HEK293 (cell line): ENCODE data around the gene UGT1A6.

Experiments
- CTCF ChIA-PET: fragments of 350-600 bp; formaldehyde crosslinking; extraction: SDS; loops from one replicate; lab custom pipeline; 2021; ENCODE audit warnings: antibody characterized with exemption; lab: Yijun Ruan, JAX
- POLR2A ChIA-PET: fragments of 300-600 bp; formaldehyde crosslinking; extraction: SDS; loops from one replicate; lab custom pipeline; 2020; ENCODE audit warnings: antibody characterized with exemption, inconsistent platforms; lab: Yijun Ruan, JAX
- H3K27ac ChIP-seq: fragments of 200-500 bp; sonication (Bioruptor generic); 2 replicates; pipeline ENCODE4 v1.5.1; 2014; ENCODE audit warnings: low read depth, low read length, control low read depth, inconsistent platforms; ENCODE audit errors: extremely low read depth
- H3K36me3 ChIP-seq, 2 experiments: fragments of 200-500 bp in 1 of 2; sonication (Bioruptor generic) in 1 of 2; 1 replicate in 1 of 2; 2 replicates in 1 of 2; pipeline ENCODE4 v1.5.1; 2014 to 2017; ENCODE audit warnings: inconsistent platforms in 2 of 2, low read length in 2 of 2; ENCODE audit not compliant: control insufficient read depth in 2 of 2, insufficient read depth in 1 of 2
- H3K4me1 ChIP-seq: fragments of 200-500 bp; sonication (Bioruptor generic); 2 replicates; pipeline ENCODE4 v1.5.1; 2014; ENCODE audit warnings: mild to moderate bottlenecking, low read length, inconsistent platforms; ENCODE audit not compliant: control insufficient read depth, insufficient read depth
- H3K4me3 ChIP-seq: 2 replicates; pipeline ENCODE4 v1.5.1; 2011; ENCODE audit warnings: low read depth, mild to moderate bottlenecking, control low read depth, low read length, moderate library complexity
- H3K9me3 ChIP-seq: fragments of 200-500 bp; sonication (Bioruptor generic); 2 replicates; pipeline ENCODE4 v1.5.1; 2014; ENCODE audit warnings: low read depth, low read length, inconsistent platforms; ENCODE audit not compliant: control insufficient read depth, insufficient read depth
- BCL11A ChIP-seq: fragments of 450-650 bp; formaldehyde crosslinking; IDR thresholded peaks from 2 replicates; pipeline ENCODE4 v1.5.1; 2016; ENCODE audit warnings: low read depth, missing biosample characterization, missing genetic modification characterization
- GLIS2 ChIP-seq: fragments of 450-650 bp; formaldehyde crosslinking; IDR thresholded peaks from 2 replicates; pipeline ENCODE4 v1.5.1; 2016; ENCODE audit warnings: missing biosample characterization, missing genetic modification characterization
- HOXD13 ChIP-seq: sonication (generic); formaldehyde crosslinking; IDR thresholded peaks from 2 replicates; pipeline ENCODE4 v1.8.0; 2022; ENCODE audit warnings: missing genetic modification reagents, borderline replicate concordance
- MZF1 ChIP-seq: fragments of 450-650 bp; formaldehyde crosslinking; IDR thresholded peaks from 2 replicates; pipeline ENCODE4 v1.5.1; 2017; ENCODE audit warnings: missing biosample characterization, missing genetic modification characterization, borderline replicate concordance
- SCRT1 ChIP-seq: fragments of 450-650 bp; formaldehyde crosslinking; IDR thresholded peaks from 2 replicates; pipeline ENCODE4 v1.5.1; 2016; ENCODE audit warnings: missing biosample characterization, missing genetic modification characterization, borderline replicate concordance
- TCF7L2 ChIP-seq: IDR thresholded peaks from 2 replicates; pipeline ENCODE4 v1.6.1; 2011; ENCODE audit warnings: low read depth, mild to moderate bottlenecking, inconsistent platforms, low read length, moderate library complexity, borderline replicate concordance
- ZBTB21 ChIP-seq: fragments of 450-650 bp; formaldehyde crosslinking; IDR thresholded peaks from 2 replicates; pipeline ENCODE4 v1.5.1; 2017; ENCODE audit warnings: missing biosample characterization, missing genetic modification characterization
- ZBTB8A ChIP-seq: fragments of 450-650 bp; formaldehyde crosslinking; IDR thresholded peaks from 2 replicates; pipeline ENCODE4 v1.5.1; 2016; ENCODE audit warnings: missing biosample characterization, missing genetic modification characterization
- ZNF157 ChIP-seq: fragments of 450-650 bp; formaldehyde crosslinking; IDR thresholded peaks from 2 replicates; pipeline ENCODE4 v1.5.1; 2016; ENCODE audit warnings: missing biosample characterization, missing genetic modification characterization
- ZNF202 ChIP-seq: fragments of 450-650 bp; formaldehyde crosslinking; IDR thresholded peaks from 2 replicates; pipeline ENCODE4 v1.5.1; 2016; ENCODE audit warnings: missing biosample characterization, missing genetic modification characterization, borderline replicate concordance
- ZNF366 ChIP-seq: fragments of 450-650 bp; formaldehyde crosslinking; conservative IDR thresholded peaks from 2 replicates; pipeline ENCODE4 v1.5.1; 2016; ENCODE audit warnings: missing biosample characterization, missing genetic modification characterization
- ZNF37A ChIP-seq: fragments of 450-650 bp; IDR thresholded peaks from 2 replicates; pipeline ENCODE4 v1.5.1; 2018; ENCODE audit warnings: missing biosample characterization, missing genetic modification characterization
- ZNF391 ChIP-seq: fragments of 450-650 bp; formaldehyde crosslinking; IDR thresholded peaks from 2 replicates; pipeline ENCODE4 v1.5.1; 2016; ENCODE audit warnings: low read depth, missing biosample characterization, missing genetic modification characterization, borderline replicate concordance
- ZNF423 ChIP-seq: fragments of 450-650 bp; formaldehyde crosslinking; IDR thresholded peaks from 2 replicates; pipeline ENCODE4 v1.5.1; 2016; ENCODE audit warnings: missing biosample characterization, missing genetic modification characterization
- ZNF626 ChIP-seq: fragments of 450-650 bp; sonication (Bioruptor Pico); formaldehyde crosslinking; IDR thresholded peaks from 2 replicates; pipeline ENCODE4 v1.5.1; 2018; ENCODE audit warnings: missing biosample characterization, missing genetic modification characterization, inconsistent platforms
- TF ChIP-seq, protein P1 (sequence below): fragments of 450-650 bp; formaldehyde crosslinking; IDR thresholded peaks from 2 replicates; pipeline ENCODE4 v1.5.1; 2016; ENCODE audit warnings: missing biosample characterization, missing genetic modification characterization
- TF ChIP-seq, protein P2 (sequence below): fragments of 450-650 bp; formaldehyde crosslinking; IDR thresholded peaks from 2 replicates; pipeline ENCODE4 v1.5.1; 2016; ENCODE audit warnings: missing biosample characterization, missing genetic modification characterization
- TF ChIP-seq, protein P3 (sequence below): fragments of 450-650 bp; formaldehyde crosslinking; IDR thresholded peaks from 2 replicates; pipeline ENCODE4 v1.5.1; 2016; ENCODE audit warnings: missing biosample characterization, missing genetic modification characterization
- TF ChIP-seq, protein P4 (sequence below): fragments of 450-650 bp; formaldehyde crosslinking; IDR thresholded peaks from 2 replicates; pipeline ENCODE4 v1.5.1; 2016; ENCODE audit warnings: missing biosample characterization, missing genetic modification characterization
- TF ChIP-seq, protein P5 (sequence below): fragments of 450-650 bp; formaldehyde crosslinking; IDR thresholded peaks from 2 replicates; pipeline ENCODE4 v1.5.1; 2016; ENCODE audit warnings: missing biosample characterization, missing genetic modification characterization

Gene UGT1A6

DNA sequence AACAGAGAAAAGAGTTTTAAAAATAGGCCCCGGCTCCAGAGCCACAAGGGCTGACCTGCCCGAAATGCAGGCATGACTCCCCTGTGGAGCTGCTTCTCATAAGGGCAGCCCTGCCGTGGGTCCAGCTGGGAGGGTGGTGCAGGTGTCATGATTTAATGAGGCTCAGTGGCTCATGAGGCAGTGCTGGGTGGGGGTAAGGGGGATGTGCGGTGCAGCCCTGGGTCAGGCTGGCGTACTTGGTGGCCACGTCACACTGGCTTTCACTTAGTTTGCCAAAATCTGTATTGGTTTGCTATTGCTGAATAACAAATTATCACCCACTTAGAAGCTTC, 128.1 kb downstream of the UGT1A6 start:
- Histone ChIP-seq H3K27ac (no peak overlapping the region), H3K4me1 (peaks cover 5% of the 10 kb centered on the region; the same call in 1 of the 2 replicates), H3K4me3 (no peak overlapping the region)
- POLR2A ChIA-PET, result no interaction called here
- TF ChIP-seq ZNF366 (no peak), TCF7L2 (no peak), ZNF423 (tag by site-specific recombination) (no peak), ZNF626 (tag by site-specific recombination) (no peak)
- TF ChIP-seq, protein P1, sequence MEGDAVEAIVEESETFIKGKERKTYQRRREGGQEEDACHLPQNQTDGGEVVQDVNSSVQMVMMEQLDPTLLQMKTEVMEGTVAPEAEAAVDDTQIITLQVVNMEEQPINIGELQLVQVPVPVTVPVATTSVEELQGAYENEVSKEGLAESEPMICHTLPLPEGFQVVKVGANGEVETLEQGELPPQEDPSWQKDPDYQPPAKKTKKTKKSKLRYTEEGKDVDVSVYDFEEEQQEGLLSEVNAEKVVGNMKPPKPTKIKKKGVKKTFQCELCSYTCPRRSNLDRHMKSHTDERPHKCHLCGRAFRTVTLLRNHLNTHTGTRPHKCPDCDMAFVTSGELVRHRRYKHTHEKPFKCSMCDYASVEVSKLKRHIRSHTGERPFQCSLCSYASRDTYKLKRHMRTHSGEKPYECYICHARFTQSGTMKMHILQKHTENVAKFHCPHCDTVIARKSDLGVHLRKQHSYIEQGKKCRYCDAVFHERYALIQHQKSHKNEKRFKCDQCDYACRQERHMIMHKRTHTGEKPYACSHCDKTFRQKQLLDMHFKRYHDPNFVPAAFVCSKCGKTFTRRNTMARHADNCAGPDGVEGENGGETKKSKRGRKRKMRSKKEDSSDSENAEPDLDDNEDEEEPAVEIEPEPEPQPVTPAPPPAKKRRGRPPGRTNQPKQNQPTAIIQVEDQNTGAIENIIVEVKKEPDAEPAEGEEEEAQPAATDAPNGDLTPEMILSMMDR, result no peak
- TF ChIP-seq, all 188 proteins: peak for 0
- Histone ChIP-seq H3K9me3 (no peaks in the 10 kb centered on the region), H3K36me3 (no peaks in the 10 kb centered on the region)
- CTCF ChIA-PET, result no interaction called here

DNA sequence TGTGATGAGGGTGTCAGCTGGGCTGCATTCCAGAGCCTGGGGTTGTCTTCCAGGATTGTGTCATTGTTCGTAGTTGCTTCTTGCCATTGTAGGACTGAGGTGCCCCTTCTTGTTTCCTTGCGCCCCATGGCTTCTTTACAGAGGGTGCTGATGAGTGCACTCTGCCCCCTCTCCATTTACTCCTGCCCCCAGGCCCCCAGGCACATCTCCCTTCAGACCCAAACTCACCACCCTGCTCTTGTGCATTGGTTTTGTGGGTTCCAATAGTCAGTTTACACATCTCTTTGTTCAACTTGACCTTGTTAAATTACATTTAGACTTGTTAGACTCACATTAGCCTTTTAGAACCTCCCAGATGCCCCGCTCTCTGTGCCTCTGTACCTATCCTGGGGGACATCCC, 128.5 kb downstream of the UGT1A6 start:
- POLR2A ChIA-PET, result no interaction called here
- Histone ChIP-seq H3K4me1 (peaks cover 5% of the 10 kb centered on the region; the same call in 1 of the 2 replicates), H3K9me3 (no peaks in the 10 kb centered on the region), H3K27ac (no peak overlapping the region)
- CTCF ChIA-PET, result no interaction called here
- TF ChIP-seq ZBTB8A (tag by site-specific recombination) (no peak), ZBTB21 (no peak), ZNF37A (tag by site-specific recombination) (no peak), ZNF202 (tag by site-specific recombination) (no peak), ZNF391 (no peak), MZF1 (tag by site-specific recombination) (no peak), BCL11A (tag by site-specific recombination) (no peak)
- TF ChIP-seq, protein P2, sequence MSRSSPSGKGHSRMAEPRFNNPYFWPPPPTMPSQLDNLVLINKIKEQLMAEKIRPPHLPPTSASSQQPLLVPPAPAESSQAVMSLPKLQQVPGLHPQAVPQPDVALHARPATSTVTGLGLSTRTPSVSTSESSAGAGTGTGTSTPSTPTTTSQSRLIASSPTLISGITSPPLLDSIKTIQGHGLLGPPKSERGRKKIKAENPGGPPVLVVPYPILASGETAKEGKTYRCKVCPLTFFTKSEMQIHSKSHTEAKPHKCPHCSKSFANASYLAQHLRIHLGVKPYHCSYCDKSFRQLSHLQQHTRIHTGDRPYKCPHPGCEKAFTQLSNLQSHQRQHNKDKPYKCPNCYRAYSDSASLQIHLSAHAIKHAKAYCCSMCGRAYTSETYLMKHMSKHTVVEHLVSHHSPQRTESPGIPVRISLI (tag by site-specific recombination), result no peak
- TF ChIP-seq, all 188 proteins: peak for 0
- no peaks in the 10 kb centered on the region for H3K36me3 ChIP-seq
- no peak overlapping the region for H3K4me3 ChIP-seq

DNA sequence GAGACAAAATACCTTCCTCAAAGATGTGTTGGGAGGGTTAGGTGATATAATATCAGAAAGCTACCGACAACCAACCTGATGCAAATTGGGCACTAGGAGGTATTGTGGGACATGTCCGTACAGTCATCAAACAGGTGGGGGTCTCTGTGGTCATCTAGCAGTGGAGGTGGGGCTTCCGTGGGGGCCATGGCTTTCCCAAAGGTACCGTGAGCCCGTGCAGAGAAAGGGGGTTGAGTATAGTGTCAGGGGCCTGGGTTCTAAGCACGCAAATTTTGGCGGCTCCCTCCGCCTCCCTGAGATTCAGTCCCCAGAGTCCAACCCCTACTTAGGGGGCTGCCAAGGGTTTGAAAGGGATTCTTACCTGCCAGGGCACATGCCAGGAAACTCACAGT, 129.0 kb downstream of the UGT1A6 start:
- ChIA-PET CTCF (no interaction called here), POLR2A (no interaction called here)
- Histone ChIP-seq H3K4me3 (no peak overlapping the region), H3K4me1 (peaks cover 3% of the 10 kb centered on the region; the same call in 1 of the 2 replicates), H3K9me3 (no peaks in the 10 kb centered on the region), H3K36me3 (no peaks in the 10 kb centered on the region), H3K27ac (no peak overlapping the region)
- no peak for TF ChIP-seq ZNF157 (tag by site-specific recombination)
- TF ChIP-seq, protein P3, sequence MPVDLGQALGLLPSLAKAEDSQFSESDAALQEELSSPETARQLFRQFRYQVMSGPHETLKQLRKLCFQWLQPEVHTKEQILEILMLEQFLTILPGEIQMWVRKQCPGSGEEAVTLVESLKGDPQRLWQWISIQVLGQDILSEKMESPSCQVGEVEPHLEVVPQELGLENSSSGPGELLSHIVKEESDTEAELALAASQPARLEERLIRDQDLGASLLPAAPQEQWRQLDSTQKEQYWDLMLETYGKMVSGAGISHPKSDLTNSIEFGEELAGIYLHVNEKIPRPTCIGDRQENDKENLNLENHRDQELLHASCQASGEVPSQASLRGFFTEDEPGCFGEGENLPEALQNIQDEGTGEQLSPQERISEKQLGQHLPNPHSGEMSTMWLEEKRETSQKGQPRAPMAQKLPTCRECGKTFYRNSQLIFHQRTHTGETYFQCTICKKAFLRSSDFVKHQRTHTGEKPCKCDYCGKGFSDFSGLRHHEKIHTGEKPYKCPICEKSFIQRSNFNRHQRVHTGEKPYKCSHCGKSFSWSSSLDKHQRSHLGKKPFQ, result no peak
- TF ChIP-seq ZNF626 (tag by site-specific recombination), result no peak
- no peak for TF ChIP-seq HOXD13 (CRISPR knock-in tag)
- TF ChIP-seq, protein P4, sequence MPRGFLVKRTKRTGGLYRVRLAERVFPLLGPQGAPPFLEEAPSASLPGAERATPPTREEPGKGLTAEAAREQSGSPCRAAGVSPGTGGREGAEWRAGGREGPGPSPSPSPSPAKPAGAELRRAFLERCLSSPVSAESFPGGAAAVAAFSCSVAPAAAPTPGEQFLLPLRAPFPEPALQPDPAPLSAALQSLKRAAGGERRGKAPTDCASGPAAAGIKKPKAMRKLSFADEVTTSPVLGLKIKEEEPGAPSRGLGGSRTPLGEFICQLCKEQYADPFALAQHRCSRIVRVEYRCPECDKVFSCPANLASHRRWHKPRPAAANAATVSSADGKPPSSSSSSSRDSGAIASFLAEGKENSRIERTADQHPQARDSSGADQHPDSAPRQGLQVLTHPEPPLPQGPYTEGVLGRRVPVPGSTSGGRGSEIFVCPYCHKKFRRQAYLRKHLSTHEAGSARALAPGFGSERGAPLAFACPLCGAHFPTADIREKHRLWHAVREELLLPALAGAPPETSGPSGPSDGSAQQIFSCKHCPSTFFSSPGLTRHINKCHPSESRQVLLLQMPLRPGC (tag by site-specific recombination), result no peak
- no peak for TF ChIP-seq SCRT1 (tag by site-specific recombination)
- no peak for TF ChIP-seq GLIS2
- TF ChIP-seq, protein P5, sequence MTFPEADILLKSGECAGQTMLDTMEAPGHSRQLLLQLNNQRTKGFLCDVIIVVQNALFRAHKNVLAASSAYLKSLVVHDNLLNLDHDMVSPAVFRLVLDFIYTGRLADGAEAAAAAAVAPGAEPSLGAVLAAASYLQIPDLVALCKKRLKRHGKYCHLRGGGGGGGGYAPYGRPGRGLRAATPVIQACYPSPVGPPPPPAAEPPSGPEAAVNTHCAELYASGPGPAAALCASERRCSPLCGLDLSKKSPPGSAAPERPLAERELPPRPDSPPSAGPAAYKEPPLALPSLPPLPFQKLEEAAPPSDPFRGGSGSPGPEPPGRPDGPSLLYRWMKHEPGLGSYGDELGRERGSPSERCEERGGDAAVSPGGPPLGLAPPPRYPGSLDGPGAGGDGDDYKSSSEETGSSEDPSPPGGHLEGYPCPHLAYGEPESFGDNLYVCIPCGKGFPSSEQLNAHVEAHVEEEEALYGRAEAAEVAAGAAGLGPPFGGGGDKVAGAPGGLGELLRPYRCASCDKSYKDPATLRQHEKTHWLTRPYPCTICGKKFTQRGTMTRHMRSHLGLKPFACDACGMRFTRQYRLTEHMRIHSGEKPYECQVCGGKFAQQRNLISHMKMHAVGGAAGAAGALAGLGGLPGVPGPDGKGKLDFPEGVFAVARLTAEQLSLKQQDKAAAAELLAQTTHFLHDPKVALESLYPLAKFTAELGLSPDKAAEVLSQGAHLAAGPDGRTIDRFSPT, result no peak
